Measurements from ENCODE around the gene PCBD1.

The PCBD1 gene

GRCh38 chr10:70901276-70901878 is 13.0 kb upstream of the PCBD1 start:
- DNase-seq: no peak

- no peak for DNase-seq
These were observed 10.7 kb upstream of the PCBD1 start for GRCh38 chr10:70899096-70899495.

GRCh38 chr10:70898687-70899086 is 10.3 kb upstream of the PCBD1 start:
- DNase-seq: no peak

DNA sequence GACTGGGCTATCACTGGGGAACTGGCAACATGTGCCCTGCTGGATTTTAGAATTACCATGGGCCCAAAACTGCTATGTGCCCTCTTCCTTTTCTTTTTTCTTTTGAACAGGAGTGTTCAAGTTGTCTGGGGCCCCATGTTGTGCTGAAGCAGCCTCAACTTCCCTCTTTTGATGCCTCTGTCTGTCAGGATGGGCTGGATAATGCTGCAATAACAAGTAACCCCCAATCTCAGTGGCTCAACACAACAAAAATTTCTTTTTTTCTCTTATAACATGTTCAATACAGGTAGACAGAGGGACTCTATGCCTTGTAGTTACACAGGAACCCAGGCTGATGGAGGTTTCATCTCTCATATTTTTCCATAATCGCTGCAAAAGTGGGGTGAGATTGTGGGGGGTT is 8.2 kb upstream of the PCBD1 start:
- DNase-seq: no peak

- DNase-seq: no peak
These were observed 6.1 kb upstream of the PCBD1 start for GRCh38 chr10:70894416-70894815.

GRCh38 chr10:70893227-70894006 is 5.1 kb upstream of the PCBD1 start:
- no peak for DNase-seq

DNA sequence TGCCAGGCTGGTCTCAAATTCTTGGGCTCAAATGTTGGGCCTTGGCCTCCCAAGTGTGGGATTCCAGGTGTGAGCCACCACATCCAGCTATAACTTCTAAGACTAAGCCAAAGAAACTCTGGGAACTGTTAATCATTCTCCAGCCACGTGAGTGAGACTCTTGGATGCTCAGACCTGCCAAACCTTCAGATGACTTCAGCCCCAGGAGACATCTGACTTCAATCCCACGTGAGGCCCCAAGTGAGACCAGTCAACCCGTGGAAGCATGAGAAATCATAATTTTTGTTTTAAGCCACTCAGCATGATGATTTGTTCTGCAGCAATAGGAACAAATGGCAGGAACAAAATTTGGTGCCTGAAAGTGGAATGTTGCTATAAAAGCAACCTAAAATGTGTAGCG is 4.3 kb upstream of the PCBD1 start:
- DNase-seq: no peak

GRCh38 chr10:70891627-70892026 is 3.3 kb upstream of the PCBD1 start:
- no peak for DNase-seq

DNA sequence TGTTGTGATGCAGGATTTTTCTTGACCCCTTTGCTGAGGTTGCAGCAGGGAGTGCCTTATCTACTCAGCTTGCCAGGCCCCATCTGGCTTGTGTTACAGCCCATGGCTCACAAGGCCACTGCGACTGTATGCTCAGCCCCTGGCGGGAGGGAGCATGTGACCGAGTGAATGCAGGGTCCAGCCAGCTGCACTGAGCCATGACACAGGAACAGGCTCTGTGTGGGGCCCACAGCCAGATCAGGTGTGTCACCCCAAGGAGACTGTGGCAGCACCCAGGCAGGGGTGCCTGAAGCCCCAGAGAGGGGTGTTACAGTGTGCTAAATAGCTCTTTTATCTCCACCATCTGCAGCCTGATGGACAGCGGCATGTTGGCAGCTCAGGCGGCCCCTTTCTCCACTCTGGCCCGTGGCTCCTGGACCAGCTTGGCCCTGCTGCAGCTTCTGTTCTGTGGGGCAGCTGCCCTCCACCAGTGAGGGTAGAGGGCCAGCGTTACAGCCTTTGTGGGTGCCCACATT is 2.6 kb upstream of the PCBD1 start:
- no peak for DNase-seq

DNA sequence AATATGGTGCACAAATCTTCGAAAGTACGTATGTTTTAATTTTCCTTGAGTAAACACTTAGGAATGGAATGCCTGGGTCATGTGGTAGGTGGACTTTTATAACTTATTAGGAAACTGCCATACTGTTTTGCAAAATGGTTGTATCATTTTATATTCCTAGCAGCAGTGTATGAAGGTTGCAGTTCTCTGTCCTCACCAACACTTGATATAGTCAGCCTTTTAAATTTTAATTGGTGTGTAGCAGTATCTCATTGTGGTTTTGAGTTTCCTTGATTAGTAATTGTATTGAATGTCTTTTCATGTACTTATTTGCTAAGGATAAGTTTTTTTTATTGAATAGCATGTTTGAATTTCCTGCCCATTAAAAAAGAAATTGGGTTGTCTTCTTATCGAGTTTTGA is 926 bp upstream of the PCBD1 start:
- DNase-seq: no peak

DNA sequence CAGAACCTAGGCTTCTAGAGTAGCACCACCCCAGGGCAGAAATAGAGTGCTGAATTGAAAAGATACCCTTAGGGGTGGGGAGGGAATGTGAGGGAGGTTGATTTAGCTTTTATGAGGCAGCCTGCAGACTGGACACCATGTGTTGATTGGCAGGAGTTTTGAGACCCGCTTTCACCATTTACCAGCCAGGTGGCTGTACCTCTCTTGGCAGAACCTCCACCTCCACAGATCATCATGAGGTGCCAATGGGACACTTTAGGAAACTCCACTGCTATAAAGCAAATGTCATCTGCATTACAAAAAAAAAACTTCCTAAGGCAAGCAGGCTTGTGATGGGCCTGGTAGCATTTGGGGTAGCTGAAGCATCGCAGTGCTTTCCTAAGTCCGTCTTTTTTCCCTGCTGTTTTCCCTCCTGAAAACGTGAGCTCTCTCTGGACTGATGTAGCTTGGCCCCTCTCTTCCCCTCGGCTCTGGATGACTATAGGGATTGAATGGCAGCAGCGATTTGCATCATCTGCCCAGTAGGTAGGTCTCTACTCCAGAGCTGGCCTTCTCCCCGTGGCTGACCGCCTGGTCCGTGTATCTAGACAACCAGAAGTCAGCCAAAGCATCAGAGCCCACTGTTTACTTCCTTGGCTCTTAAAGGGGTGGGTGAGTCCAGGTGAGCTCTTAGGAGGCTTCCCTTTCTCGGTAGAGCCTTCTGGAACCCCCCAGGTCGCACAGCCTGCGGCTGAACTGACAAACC is 1.3 kb downstream of the PCBD1 start:
- DNase-seq: no peak

DNA sequence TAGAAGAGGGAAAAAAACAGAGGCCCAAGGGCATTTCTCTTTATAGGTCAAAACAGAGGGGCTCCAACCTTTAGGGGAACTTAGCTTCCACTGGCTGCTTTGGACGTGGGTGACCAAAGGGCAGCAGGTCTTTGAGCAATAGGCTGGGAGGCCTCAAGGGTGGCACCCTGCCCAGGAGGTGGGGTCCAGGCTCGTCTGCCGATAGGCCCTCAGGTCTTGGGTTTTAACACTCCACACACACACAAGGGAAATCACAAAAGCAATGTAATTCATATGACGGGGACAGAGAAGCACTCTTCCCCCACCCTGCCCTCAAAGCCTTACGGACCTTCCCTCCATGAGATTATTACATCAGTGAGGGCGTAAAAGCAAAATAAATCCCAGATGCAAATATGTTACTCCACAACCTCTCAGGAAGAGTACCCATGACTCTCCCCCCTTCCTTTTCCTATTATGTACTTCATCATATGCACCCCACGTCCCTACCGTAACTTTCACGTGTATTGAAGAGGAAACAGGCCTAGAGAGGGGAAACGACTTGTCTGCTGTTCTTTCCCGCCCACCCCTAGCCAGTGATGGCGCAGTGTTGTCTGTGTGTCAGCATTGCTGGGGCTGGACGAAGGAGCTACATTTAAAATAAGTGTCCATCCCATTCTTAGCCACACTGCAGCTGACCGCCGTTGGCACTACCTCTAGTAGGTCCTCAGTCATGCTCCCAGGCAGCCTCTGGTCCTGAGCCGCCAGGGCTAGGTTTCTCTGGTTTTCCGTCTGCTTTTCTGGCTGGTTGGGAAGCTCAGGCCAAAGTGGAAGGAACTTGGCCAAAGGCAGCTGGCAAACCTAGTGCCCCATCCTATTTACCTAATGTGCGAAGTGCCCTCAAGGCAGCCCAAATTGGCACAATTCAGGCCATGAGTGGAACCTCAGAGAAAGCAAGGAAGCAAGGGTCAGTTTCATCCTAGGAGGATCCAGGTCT is 2.1 kb downstream of the PCBD1 start:
- no peak for DNase-seq

- no peak for DNase-seq
These were observed 2.9 kb downstream of the PCBD1 start for GRCh38 chr10:70885481-70885880.

DNA sequence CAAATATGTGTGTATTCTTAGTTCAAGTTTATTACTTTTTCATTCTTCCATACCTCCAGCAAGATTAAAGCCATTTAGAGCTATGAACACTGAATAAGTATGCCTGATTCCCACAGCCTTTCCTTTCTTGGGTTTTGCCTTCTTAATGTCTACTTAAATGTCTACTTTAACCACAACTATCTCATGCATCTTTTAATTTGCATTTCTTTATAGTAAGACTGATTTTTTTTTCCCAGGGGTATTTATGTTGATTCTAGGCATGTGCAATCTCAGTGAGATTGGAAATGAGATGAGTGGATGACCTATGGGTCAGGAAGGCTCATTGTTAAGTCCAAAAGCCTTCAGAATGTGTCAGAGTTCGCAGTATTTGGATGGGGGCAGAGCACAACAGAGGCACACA is 3.6 kb downstream of the PCBD1 start:
- no peak for DNase-seq

GRCh38 chr10:70880077-70880534 is 8.3 kb downstream of the PCBD1 start:
- DNase-seq: peak; percentile 45

- no peak for DNase-seq
These were observed 9.2 kb downstream of the PCBD1 start for GRCh38 chr10:70879207-70879606.

DNA sequence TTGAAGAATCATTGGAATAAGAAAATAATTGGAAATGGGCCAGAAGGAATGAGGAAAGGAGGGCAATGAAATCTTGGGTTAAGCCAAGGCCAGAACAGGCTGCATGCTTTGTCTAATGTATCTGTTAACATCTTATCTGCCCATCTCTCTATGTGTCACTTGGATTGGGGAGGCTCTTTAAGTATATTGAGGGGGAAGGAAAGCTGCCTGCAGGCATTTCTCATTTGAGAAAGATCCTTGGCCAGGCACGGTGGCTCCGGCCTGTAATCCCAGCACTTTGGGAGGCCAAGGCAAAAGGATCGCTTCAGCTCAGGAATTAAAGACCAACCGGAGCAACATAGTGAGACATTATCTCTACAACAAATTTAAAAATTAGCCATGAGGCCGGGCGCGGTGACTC is 14.3 kb downstream of the PCBD1 start:
- DNase-seq: no peak

GRCh38 chr10:70872291-70872690 is 16.1 kb downstream of the PCBD1 start:
- DNase-seq: no peak

DNA sequence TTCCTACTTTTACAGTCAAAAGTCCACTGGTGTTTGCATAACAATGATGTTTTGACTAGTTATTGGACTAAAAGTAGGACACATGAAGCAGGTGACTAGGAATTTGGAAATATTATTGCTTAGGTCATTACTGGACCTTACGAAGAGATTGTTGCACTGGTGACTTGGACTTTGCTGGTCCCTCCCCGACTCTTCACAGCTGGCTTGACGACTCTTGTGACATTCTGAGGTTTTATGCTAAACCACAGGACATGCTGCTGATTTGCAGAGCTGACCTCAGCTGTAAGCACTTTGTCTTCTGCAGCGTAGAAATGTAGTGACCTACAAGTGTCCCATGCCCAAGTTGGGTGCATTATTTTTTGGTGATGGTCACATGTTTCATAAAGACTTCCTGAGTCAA is 21.9 kb downstream of the PCBD1 start:
- no peak for DNase-seq

DNA sequence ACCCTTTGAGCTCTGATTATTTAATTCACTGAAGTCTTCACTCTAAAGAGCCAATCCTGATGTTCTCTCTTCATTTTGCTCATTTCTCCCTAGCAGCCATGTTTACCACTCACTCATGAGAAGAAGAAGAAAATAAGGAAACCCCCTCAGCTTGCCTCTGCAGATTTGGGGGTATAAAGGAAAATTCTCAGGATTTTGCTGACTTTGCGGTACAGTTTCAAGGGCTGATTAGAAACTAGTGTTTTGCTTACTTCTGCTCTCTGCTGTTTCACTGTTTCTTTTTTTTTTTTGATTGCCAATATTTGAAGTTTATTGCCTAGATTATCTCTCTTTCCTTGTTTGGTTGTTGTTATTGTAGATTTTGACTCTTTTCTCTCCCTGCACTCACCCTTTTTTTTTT is 23.4 kb downstream of the PCBD1 start:
- no peak for DNase-seq

- no peak for DNase-seq
These were observed 24.8 kb downstream of the PCBD1 start for GRCh38 chr10:70863470-70864160.
